Endothelial cell of umbilical vein (primary cell): Measurements from ENCODE around the gene SEBOX. TPM values are rescaled to one million over a fixed set of nuclear protein-coding genes. Genes with fewer than 3 reads are reported as not detected.
A peak's percentile ranks its signal among the peaks of the same experiment; 100 is the strongest.

Source experiments
- BruUV-seq: library from RNA; stranded (reverse); fragments of 400-500 nt; replicated peaks from 2 replicates; lab custom pipeline; 2021; lab: Mats Ljungman, UMichigan
- CTCF ChIA-PET: fragments of 300-600, 350-600 bp; sonication (Branson Sonifier 250); formaldehyde crosslinking; loops from one replicate; lab custom pipeline; 2021; ENCODE audit warnings: antibody characterized with exemption, inconsistent platforms; lab: Charles Lee
- POLR2A ChIA-PET: fragments of 300-600, 350-600 bp; sonication (Branson Sonifier 250); formaldehyde crosslinking; loops from one replicate; lab custom pipeline; 2021; ENCODE audit warnings: antibody characterized with exemption, inconsistent platforms; lab: Charles Lee
- DNase-seq: peaks from one replicate; pipeline ENCODE4 v3.0.0-alpha.2; 2011; ENCODE audit warnings: low read depth, low spot score
- FAIRE-seq: peaks from 2 replicates; lab custom pipeline; 2011; peaks lifted over from hg19 to GRCh38; lab: Jason Lieb, UNC
- H2AFZ ChIP-seq: 2 replicates; pipeline ENCODE4 v1.6.0; 2012; ENCODE audit warnings: low read depth, low read length, control low read depth, inconsistent platforms
- H3K27ac ChIP-seq: 2 replicates; pipeline ENCODE4 v1.5.1; 2011; ENCODE audit warnings: low read depth, mild to moderate bottlenecking, control low read depth, low read length, moderate library complexity; ENCODE audit not compliant: insufficient read depth
- H3K27me3 ChIP-seq, 2 experiments: 2 replicates each; pipeline versions ENCODE4 v1.6.0 to v1.6.1; 2011; ENCODE audit warnings: low read length in 2 of 2, mixed read lengths in 1 of 2; ENCODE audit not compliant: control insufficient read depth in 2 of 2, insufficient read depth in 2 of 2
- H3K36me3 ChIP-seq, 2 experiments: 2 replicates in 1 of 2; 3 replicates in 1 of 2; pipeline ENCODE4 v1.5.1; 2011; ENCODE audit warnings: low read length in 2 of 2, mild to moderate bottlenecking in 1 of 2, moderate library complexity in 1 of 2; ENCODE audit not compliant: control insufficient read depth in 2 of 2, insufficient read depth in 2 of 2; ENCODE audit errors: extremely low read depth in 1 of 2
- H3K4me1 ChIP-seq: 3 replicates; pipeline ENCODE4 v1.5.1; 2011; ENCODE audit warnings: mild to moderate bottlenecking, low read length; ENCODE audit not compliant: control insufficient read depth, insufficient read depth; ENCODE audit errors: extremely low read depth
- H3K4me2 ChIP-seq: 2 replicates; pipeline ENCODE4 v1.6.1; 2011; ENCODE audit warnings: low read length, control low read depth, mixed read lengths; ENCODE audit not compliant: insufficient read depth
- H3K4me3 ChIP-seq, 3 experiments: fragments of 200-600 bp in 1 of 3; sonication (generic), shearing (Covaris generic) in 1 of 3; replicated peaks in 1 of 3; 2 replicates each; pipeline ENCODE4 v1.5.1; 2011 to 2016; ENCODE audit warnings: control low read depth in 3 of 3, low read length in 3 of 3, mild to moderate bottlenecking in 2 of 3, inconsistent platforms in 1 of 3, low read depth in 1 of 3, moderate library complexity in 1 of 3; ENCODE audit not compliant: insufficient read depth in 1 of 3
- H3K79me2 ChIP-seq: 2 replicates; pipeline ENCODE4 v1.6.0; 2012; ENCODE audit warnings: low read length, inconsistent platforms; ENCODE audit not compliant: control insufficient read depth, insufficient read depth
- H3K9ac ChIP-seq: replicated peaks from 2 replicates; pipeline ENCODE3; 2011; ENCODE audit warnings: low read length, control low read depth; ENCODE audit not compliant: insufficient read depth; ENCODE audit errors: extremely low read depth
- H3K9me1 ChIP-seq: replicated peaks from 3 replicates; pipeline ENCODE4 v1.6.0; 2011; ENCODE audit warnings: mild to moderate bottlenecking, low read length; ENCODE audit not compliant: control insufficient read depth, insufficient read depth; ENCODE audit errors: extremely low read depth
- H3K9me3 ChIP-seq: replicated peaks from 2 replicates; pipeline ENCODE4 v1.5.1; 2012; ENCODE audit warnings: low read length, inconsistent platforms; ENCODE audit not compliant: control insufficient read depth, insufficient read depth
- H4K20me1 ChIP-seq: replicated peaks from 2 replicates; pipeline ENCODE3; 2011; ENCODE audit warnings: mild to moderate bottlenecking, low read length; ENCODE audit not compliant: control insufficient read depth, insufficient read depth; ENCODE audit errors: extremely low read depth
- FOS ChIP-seq: IDR thresholded peaks from 2 replicates; pipeline ENCODE4 v1.6.1; 2011; ENCODE audit warnings: mild to moderate bottlenecking, low read length, moderate library complexity, borderline replicate concordance; ENCODE audit not compliant: insufficient read depth
- JUN ChIP-seq: IDR thresholded peaks from 2 replicates; pipeline ENCODE4 v1.6.1; 2011; ENCODE audit warnings: borderline replicate concordance, low read depth; ENCODE audit not compliant: insufficient read length, insufficient read depth
- POLR2AphosphoS5 ChIP-seq: IDR thresholded peaks from 2 replicates; pipeline ENCODE4 v1.6.1; 2012; ENCODE audit warnings: low read depth, mild to moderate bottlenecking, control low read depth, low read length, moderate library complexity; ENCODE audit not compliant: insufficient read depth
- dilution Hi-C: fragments of 300-500 bp; cut with MboI; formaldehyde crosslinking; loops from one replicate; pipeline ENCODE4 v1.15.0; 2019; ENCODE audit warnings: low sequenced_read_pairs; ENCODE audit not compliant: extremely low pct_ligation_motif_present
- intact Hi-C: fragments of 100-400 bp; cut with micrococcal nuclease; formaldehyde crosslinking; loops from one replicate; pipeline ENCODE4 v1.10.0; 2022
- polyA plus RNA-seq, 4 experiments: library from polyadenylated mRNA; depleted of rRNA in 3 of 4; stranded (reverse) in 3 of 4; unstranded in 1 of 4; fragments of >200 nt; gene quantifications; 2 replicates each; pipeline versions ENCODE4 v1.2.1 to v1.2.3, GENCODE V29; 2011 to 2012; ENCODE audit warnings: missing spikeins in 1 of 4
- total RNA-seq: library from RNA; stranded (reverse); gene quantifications from 2 replicates; pipeline ENCODE4 v1.2.3, GENCODE V29; 2021
- TF ChIP-seq, protein P1 (sequence below), 2 donors: IDR thresholded peaks; 1 replicate in 1 of 2; 2 replicates in 1 of 2; pipeline ENCODE4 v1.5.1; 2011; ENCODE audit warnings: low read length in 2 of 2, mild to moderate bottlenecking in 2 of 2, moderate library complexity in 2 of 2, control low read depth in 1 of 2, inconsistent platforms in 1 of 2, low read depth in 1 of 2; ENCODE audit not compliant: insufficient read depth in 1 of 2; ENCODE audit errors: extremely low read depth in 1 of 2
- TF ChIP-seq, protein P2 (sequence below): IDR thresholded peaks from 2 replicates; pipeline ENCODE4 v1.6.1; 2011; ENCODE audit not compliant: insufficient read depth, insufficient read length

The SEBOX gene
- total and polyA plus RNA-seq, 2 donors (not counting 3 experiments of a cell fraction or from before 2014, with no cell fraction given) = not detected

DNA sequence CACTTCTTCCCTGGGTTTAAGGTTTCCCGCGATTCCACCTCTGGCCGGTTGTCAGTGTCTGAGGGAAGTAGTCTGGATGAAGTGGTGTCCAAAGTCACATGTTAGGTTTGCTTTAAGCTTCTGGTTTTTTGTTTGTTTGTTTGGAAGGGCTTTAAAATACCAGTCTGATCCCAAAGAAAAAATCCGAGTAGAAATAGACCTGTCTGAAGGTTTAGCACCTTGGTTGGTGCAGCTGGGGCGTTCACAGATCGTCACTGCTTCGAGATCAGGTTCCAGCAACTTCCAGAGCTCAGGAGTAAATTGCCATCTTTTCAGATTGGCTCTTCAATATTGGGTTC is 45.4 kb downstream of the SEBOX start:
- H3K4me3 ChIP-seq = peak overlapping the region; percentile 52 to 80 (median 65)
- peak overlapping the region; percentile 9 for H3K27ac ChIP-seq
- peak overlapping the region; percentile 76 for H3K9ac ChIP-seq
- H3K36me3 ChIP-seq = no peaks in the 10 kb centered on the region
- CTCF ChIA-PET = interaction anchor here (0.9 to 2.0 kb wide), 6 partner anchors 12 to 514 kb away, joined by 3 to 8 read pairs (median 4); partner anchors contain the start of genes IFT20, POLDIP2 and TNFAIP1
- BruUV-seq = TSS peak; percentile 47
- H2AFZ ChIP-seq = peak overlapping the region; percentile 19
- no peaks in the 10 kb centered on the region for H3K27me3 ChIP-seq
- peaks cover 36% of the 10 kb centered on the region for H3K79me2 ChIP-seq
- no peaks in the 10 kb centered on the region for H4K20me1 ChIP-seq
- DNase-seq (no peak), FAIRE-seq (peak; percentile 21)
- dilution Hi-C loops (no loop called here), intact Hi-C loops (loop anchor here (1.0 kb wide), 5 partner anchors 8 to 514 kb away; partner anchors contain the start of genes IFT20, POLDIP2 and TNFAIP1)
- POLR2A ChIA-PET = no interaction called here
- TF ChIP-seq, protein P1, sequence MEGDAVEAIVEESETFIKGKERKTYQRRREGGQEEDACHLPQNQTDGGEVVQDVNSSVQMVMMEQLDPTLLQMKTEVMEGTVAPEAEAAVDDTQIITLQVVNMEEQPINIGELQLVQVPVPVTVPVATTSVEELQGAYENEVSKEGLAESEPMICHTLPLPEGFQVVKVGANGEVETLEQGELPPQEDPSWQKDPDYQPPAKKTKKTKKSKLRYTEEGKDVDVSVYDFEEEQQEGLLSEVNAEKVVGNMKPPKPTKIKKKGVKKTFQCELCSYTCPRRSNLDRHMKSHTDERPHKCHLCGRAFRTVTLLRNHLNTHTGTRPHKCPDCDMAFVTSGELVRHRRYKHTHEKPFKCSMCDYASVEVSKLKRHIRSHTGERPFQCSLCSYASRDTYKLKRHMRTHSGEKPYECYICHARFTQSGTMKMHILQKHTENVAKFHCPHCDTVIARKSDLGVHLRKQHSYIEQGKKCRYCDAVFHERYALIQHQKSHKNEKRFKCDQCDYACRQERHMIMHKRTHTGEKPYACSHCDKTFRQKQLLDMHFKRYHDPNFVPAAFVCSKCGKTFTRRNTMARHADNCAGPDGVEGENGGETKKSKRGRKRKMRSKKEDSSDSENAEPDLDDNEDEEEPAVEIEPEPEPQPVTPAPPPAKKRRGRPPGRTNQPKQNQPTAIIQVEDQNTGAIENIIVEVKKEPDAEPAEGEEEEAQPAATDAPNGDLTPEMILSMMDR (IDR thresholded peaks at IDR 0.05; ENCODE audit: extremely low read depth in 1 of 2, insufficient read depth in 1 of 2, low read depth in 1 of 2, low read length in 2 of 2) = no peak
- TF ChIP-seq, protein P2, sequence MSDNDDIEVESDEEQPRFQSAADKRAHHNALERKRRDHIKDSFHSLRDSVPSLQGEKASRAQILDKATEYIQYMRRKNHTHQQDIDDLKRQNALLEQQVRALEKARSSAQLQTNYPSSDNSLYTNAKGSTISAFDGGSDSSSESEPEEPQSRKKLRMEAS = no peak
- TF ChIP-seq POLR2AphosphoS5 = no peak
- no peak for TF ChIP-seq FOS
- no peak for TF ChIP-seq JUN
- no peaks in the 10 kb centered on the region for H3K9me3 ChIP-seq
- H3K4me2 ChIP-seq = peak overlapping the region; percentile 91
- peaks cover 18% of the 10 kb centered on the region for H3K4me1 ChIP-seq
- no peaks in the 10 kb centered on the region for H3K9me1 ChIP-seq
